Prostate gland (tissue), 2 donors: ENCODE results near the gene SIX3.

Source experiments
- CTCF ChIP-seq, 4 experiments: fragments of 200-600 bp in 2 of 4; fragments of 450-650 bp in 2 of 4; sonication (generic) in 2 of 4; IDR thresholded peaks; 1 replicate in 3 of 4; 2 replicates in 1 of 4; pipeline ENCODE4 v1.5.1; 2016 to 2019; ENCODE audit warnings: antibody characterized with exemption in 4 of 4, mild to moderate bottlenecking in 2 of 4, moderate library complexity in 2 of 4
- POLR2A ChIP-seq: fragments of 450-650 bp; IDR thresholded peaks from one replicate; pipeline ENCODE4 v1.6.1; 2016; ENCODE audit warnings: antibody characterized with exemption, mild to moderate bottlenecking

- TF ChIP-seq CTCF (IDR thresholded peaks at IDR 0.05) (no peak), POLR2A (no peak)
These were observed 46.4 kb upstream of the SIX3 start for GRCh38 chr2:44895061-44895460.
